Endometrium (tissue), 2 donors: ENCODE measurements around the gene GIMAP8.

Experiments
- FAIRE-seq: peaks from 2 replicates; lab custom pipeline; 2012; peaks lifted over from hg19 to GRCh38; lab: Jason Lieb, UNC
- donor health status: control.
- donor health status: control.

Gene GIMAP8

GRCh38 chr7:150450491-150451001 is at the start of gene GIMAP8:
TSS of gene GIMAP8 (plus strand) at chr7:150450630. CDS start at chr7:150466699, 16,069 bp downstream.
- no peak for FAIRE-seq

DNA sequence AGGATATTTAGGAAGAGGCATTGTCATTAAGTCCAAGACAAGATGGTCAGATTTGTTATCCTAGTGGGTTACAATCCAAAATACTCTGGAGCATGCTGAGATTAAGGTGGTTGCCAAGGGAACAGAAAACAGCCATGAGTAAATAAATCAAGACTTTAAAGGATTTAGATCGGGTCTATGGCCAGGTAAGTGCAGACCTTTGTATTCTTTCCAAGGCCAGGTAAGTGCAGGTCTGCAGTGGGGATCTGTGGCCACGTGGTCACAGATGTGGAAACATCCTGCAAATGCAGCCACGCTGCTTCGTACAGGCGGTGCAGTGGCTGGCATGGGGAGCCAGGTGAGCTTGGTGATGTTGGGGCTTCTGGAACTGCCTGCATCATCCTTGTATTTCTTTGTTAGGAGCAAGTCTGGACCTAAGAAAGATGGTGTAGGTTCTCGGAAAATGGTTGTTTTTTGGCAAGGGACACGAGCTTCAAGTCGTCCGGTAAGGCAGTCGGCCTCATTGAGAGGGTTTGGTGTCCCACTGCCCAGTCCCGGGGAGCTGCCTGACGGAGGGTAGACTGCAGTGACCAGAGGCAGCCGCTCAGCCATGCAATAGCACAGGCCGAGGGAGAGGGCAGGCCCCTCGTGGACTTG is 49.5 kb upstream of the GIMAP8 start:
- no peak for FAIRE-seq

DNA sequence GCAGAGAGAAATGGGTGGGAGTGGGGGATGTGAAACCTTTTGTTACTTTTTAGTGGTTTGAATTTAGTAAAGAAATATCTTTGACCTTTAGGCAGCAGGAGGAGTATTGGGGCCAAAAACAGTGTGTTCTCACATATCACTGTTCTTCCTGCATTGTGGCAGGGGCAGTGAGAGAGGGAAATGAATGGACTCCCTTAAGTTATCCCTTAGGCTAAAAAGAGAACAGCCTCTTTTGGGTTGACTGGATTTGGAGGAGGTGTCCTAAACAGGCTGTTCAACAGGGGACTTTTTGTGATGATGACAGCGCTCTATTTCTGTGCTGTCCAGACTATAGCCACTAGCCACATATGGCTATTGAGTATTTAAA is 49.0 kb upstream of the GIMAP8 start:
- FAIRE-seq, result no peak

GRCh38 chr7:150401861-150402631 is 48.4 kb upstream of the GIMAP8 start:
- FAIRE-seq, result no peak

DNA sequence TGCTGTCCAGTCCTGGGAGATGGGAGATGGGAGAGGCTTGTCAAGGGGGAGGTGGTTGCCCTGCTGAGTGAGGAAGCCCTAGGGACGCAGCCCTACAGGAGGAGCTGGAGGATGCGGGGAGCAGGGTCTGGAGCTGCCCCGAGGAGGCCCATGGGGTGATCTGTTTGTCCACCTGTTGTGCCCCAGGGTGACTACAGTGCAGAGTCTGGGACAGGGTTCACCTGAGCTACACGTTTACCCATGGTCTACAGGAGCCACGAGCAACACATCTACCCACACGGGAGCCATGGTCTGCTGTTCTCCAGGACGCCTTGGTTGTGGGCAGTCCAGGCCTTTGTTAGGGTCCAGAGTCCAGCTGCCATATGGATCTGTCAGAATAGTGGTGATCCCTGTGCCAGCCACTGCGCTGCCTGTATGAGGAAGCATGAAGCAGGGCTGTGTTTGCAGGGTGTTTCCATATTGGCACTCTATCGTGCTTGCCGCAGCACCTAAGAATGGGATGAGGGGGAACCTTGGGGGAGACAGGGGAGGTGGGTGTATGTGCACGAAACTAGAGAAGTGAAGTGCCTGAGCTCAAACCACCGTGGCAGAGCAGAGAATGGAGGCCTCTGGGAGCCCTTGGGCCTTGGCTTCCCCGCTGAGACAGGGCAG is 47.6 kb upstream of the GIMAP8 start:
- FAIRE-seq, result no peak

- no peak for FAIRE-seq
Observed at GRCh38 chr7:150403376-150404171, 46.9 kb upstream of the GIMAP8 start.

DNA sequence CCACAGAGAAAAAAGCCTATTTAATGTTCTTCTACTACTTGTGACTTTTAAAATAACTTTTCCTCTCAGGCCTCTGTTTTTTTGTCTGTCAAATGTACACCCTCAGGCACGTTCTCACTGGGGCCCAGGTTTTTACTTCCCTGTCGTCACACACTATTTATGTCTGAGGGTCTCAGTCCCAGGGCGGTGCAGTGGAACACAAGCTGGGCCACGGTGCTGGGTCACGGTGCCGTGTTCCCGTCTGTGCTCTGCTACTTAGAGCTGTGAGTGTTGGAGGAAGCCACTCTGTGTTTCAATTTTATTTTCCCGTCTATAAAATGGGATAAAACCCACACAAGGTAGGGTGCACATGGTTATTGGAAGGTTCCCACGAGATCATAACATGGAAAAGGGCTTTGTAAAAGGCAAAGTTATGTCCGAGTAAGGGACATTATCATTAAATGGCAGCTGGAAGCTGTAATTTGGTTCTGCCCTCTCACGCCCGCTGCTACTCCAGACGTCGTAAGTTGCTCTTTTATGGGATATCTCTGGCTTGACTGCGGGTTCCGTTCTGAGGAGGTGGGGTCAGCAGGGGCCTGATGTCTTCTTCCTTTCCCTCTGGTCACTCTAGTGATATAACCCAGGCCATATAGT is 46.1 kb upstream of the GIMAP8 start:
- no peak for FAIRE-seq

DNA sequence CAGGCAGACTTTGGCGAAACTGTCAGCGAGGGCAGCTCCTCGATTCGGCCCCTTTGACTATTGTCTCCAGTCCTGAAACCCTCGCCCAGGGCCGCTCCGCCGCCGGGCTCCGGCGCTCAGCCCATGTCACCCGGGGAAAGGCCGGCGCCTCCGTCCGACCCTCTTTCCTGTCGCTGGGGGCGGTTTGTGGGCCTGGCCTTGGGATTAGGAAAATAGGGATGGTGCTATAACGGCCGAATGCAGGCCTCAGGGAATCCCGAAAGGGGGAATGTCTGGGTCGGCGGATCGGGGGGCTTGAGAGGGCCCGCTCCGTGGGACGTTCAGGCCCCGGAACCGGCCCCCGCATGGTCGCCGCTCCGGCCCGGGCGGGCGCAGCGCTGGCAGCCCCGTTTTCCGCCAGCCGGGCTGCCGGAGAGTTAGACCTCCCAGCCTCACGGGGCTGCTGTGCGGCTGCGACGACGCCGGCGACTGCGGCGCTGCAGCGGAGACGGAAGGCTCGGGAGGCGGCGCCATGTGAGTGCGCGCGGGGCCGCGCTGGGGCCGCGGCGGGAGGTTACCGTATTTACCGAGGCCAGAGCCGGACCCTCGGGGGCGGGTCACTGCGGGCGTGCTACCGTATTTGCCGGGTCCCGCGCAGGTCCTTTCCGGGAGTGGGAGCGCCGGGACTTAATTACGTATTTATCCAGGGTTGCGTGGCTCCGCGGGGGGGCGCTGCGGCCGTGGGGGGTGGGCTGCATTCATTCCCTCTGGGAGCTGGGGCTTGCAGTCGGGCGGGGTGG is 45.4 kb upstream of the GIMAP8 start:
- FAIRE-seq, result no peak

DNA sequence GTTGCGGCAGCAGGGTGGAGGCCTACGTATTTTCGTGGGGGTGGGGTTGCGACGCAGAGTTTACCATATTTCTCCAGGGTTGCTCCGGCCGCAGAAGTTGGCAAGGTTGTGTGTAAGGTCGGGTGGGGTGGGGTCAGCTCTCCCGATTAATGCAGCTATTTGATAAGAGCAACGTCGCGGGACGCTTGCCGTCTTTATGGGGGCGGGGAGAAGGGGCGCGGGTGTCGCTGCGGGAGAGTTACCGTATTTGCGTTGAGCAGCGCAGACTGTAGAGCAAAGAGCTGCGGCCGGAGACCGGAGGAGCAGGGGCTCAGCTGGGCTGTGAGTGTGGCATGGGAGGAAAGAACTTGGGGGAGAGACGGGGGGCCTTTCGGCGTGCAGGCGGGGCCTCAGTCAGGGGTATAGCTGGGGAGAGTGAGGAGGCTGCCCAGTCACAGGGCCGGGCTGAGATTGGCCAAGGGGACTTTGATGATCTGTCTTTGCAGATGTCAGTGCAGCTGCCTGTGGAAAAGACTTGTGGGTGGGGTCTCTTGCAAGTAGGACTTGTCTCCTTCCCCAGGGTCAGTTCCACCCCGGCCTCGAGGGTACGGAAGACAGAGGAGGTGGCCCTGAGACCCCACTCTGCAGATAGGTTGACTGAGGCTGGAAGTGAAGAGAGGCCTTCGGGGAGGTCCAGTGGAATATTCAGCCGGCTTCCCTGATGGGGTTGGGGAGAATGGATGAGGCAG is 44.7 kb upstream of the GIMAP8 start:
- no peak for FAIRE-seq

DNA sequence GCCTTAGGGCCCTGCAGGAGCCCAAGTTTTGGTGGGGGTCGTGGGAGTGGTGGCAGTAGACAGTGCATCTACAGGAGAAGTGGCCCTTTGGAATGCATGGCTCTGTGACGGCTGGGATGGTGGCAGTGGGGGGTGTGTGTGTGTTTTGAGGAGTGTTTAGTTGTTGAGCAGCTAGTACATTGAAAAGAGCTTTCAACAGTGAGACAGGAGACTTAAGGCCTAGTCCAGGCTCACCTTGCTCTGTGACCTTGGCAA is 44.2 kb upstream of the GIMAP8 start:
- FAIRE-seq, result no peak

GRCh38 chr7:150406567-150407421 is 43.6 kb upstream of the GIMAP8 start:
- FAIRE-seq, result no peak

DNA sequence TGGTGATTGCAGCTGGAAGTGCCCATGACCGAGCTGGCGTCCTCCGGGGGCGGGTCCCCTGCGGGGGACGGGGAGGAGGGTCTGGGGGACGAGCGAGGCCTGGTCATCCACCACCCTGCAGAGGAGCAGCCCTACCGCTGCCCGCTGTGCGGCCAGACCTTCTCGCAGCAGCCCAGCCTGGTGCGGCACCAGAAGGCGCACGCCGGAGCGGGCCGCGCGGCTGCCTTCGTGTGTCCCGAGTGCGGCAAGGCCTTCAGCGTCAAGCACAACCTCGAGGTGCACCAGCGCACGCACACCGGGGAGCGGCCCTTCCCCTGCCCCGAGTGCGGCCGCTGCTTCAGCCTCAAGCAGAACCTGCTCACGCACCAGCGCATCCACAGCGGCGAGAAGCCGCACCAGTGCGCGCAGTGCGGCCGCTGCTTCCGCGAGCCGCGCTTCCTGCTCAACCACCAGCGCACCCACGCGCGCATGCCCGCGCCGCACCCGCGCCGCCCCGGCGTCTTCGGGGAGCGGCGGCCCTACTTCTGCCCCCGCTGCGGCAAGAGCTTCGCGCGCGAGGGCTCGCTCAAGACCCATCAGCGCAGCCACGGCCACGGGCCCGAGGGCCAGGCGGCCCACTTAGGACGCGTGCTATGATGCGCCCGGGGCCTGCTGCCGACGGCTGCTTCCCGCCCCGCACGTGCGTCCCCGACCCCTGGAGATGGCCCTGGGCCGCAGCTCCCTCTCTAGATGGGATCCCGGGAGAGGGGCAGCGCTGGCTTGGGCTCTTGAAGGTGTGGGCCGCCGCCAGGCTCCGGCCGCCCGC is 42.6 kb upstream of the GIMAP8 start:
- FAIRE-seq, result no peak

GRCh38 chr7:150408393-150409299 is 41.8 kb upstream of the GIMAP8 start:
- no peak for FAIRE-seq

- no peak for FAIRE-seq
Observed at GRCh38 chr7:150409300-150410030, 41.0 kb upstream of the GIMAP8 start.

DNA sequence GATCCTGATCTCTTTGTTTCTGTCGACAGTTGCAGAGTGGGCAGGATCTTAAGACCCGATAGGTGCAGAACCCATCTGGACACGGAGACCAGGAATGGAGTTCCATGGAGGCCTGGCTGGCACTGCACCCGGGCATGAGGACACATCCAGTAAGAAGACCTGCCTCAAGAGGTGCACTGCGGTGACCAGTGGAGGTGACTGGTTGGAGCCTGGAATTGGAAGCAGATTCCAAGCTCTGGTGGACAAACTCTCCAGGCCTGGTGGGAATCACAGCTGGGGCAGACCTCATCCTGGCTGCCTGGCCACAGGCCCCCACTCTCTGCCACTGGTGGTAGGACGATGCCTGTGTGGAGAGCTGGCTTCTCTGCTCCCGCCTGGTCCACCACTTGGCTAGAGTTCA is 40.3 kb upstream of the GIMAP8 start:
- no peak for FAIRE-seq

DNA sequence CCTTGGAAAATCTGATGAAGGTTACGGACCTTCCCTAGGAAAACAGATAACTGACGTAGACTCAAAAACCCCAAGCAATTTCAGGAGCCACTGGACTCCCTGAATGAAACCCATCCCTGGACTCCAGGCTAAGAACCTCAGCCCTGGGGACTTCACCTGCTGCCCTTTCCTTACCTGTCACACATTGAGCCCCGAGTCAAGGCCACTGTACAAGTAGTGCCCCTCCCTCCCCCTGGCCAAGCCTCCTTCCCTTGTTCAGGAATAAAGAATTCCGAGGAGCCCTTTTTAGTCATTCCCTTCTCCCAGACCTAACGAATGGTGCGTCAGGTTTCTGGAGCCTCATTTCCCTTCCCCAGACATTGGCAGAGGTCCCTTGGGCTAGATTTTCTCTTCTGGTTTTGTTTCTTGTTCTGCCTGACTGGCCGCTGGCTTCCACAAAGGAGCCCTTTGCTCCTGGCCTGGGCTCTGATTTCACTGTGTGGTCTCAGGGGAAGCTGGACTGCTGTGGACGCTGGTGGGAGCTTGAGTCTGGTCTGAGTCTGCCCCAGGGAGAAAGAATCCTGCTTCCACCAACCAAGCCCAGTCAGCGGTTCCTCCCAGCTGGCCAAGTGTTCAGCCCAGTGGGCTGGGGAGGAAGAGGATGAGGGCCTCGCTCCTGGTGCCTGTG is 39.6 kb upstream of the GIMAP8 start:
- FAIRE-seq, result no peak
